ENCODE data around the gene NKPD1.

NKPD1 gene

GRCh38 chr19:45180936-45181335 lies 20.2 kb upstream of the NKPD1 start:
- TF ChIP-seq CREB1 (IDR thresholded peaks at IDR 0.05; ENCODE audit: low read depth) (no peak), NFIC (IDR thresholded peaks at IDR 0.05) (no peak), RAD21 (IDR thresholded peaks at IDR 0.05; ENCODE audit: low read depth) (no peak), EP300 (IDR thresholded peaks at IDR 0.05; ENCODE audit: borderline replicate concordance) (no peak), CEBPB (IDR thresholded peaks at IDR 0.05) (no peak), YY1 (IDR thresholded peaks at IDR 0.05; ENCODE audit: low read depth) (no peak), REST (IDR thresholded peaks at IDR 0.05; ENCODE audit: low read depth) (no peak), EGR1 (IDR thresholded peaks at IDR 0.05) (no peak), TAF1 (IDR thresholded peaks at IDR 0.05; ENCODE audit: low read depth) (no peak)

GRCh38 chr19:45179892-45180370 lies 19.1 kb upstream of the NKPD1 start:
- TF ChIP-seq ZBTB7A (IDR thresholded peaks at IDR 0.05; ENCODE audit: low read depth), result no peak
- TF ChIP-seq NFIC (IDR thresholded peaks at IDR 0.05), result no peak
- TF ChIP-seq FOXM1 (IDR thresholded peaks at IDR 0.05; ENCODE audit: borderline replicate concordance, low read depth), result no peak
- no peak for TF ChIP-seq TCF12 (IDR thresholded peaks at IDR 0.05; ENCODE audit: low read depth)
- no peak for TF ChIP-seq CEBPB (IDR thresholded peaks at IDR 0.05)
- no peak for TF ChIP-seq TEAD4 (IDR thresholded peaks at IDR 0.05)

- TF ChIP-seq NFIC (IDR thresholded peaks at IDR 0.05) (peak; percentile 51; the same call in 1 of the 2 replicates), TAF1 (IDR thresholded peaks at IDR 0.05; ENCODE audit: low read depth) (peak; percentile 34; the same call in 1 of the 2 replicates), TEAD4 (IDR thresholded peaks at IDR 0.05) (no peak), EGR1 (IDR thresholded peaks at IDR 0.05) (peak; percentile 81), ZBTB7A (IDR thresholded peaks at IDR 0.05; ENCODE audit: low read depth) (0 out of 2 replicates have a peak, but pooled peaks have one; percentile 35)
Measured at GRCh38 chr19:45179072-45179891, 18.5 kb upstream of the NKPD1 start.

GRCh38 chr19:45178262-45179071 lies 17.7 kb upstream of the NKPD1 start, which contains the start of gene BLOC1S3:
Gene BLOC1S3, plus strand, starts transcription at chr19:45178784. Its CDS starts 513 bp downstream, at chr19:45179297.
- TF ChIP-seq CREB1 (IDR thresholded peaks at IDR 0.05; ENCODE audit: low read depth) (peak; percentile 92), FOXM1 (IDR thresholded peaks at IDR 0.05; ENCODE audit: borderline replicate concordance, low read depth) (peak; percentile 34; the same call in 1 of the 2 replicates), NFIC (IDR thresholded peaks at IDR 0.05) (0 out of 2 replicates have a peak, but pooled peaks have one; percentile 10), TAF1 (IDR thresholded peaks at IDR 0.05; ENCODE audit: low read depth) (no peak), USF1 (IDR thresholded peaks at IDR 0.05) (peak; percentile 93), TEAD4 (IDR thresholded peaks at IDR 0.05) (no peak), EP300 (IDR thresholded peaks at IDR 0.05; ENCODE audit: borderline replicate concordance) (no peak), ZBTB7A (IDR thresholded peaks at IDR 0.05; ENCODE audit: low read depth) (no peak), TCF12 (IDR thresholded peaks at IDR 0.05; ENCODE audit: low read depth) (0 out of 2 replicates have a peak, but pooled peaks have one; percentile 39), REST (IDR thresholded peaks at IDR 0.05; ENCODE audit: low read depth) (no peak), RAD21 (IDR thresholded peaks at IDR 0.05; ENCODE audit: low read depth) (peak; percentile 20; the same call in 1 of the 2 replicates), CEBPB (IDR thresholded peaks at IDR 0.05) (peak; percentile 59; the same call in 1 of the 2 replicates), EGR1 (IDR thresholded peaks at IDR 0.05) (no peak), MAX (IDR thresholded peaks at IDR 0.05) (peak; percentile 96), YY1 (IDR thresholded peaks at IDR 0.05; ENCODE audit: low read depth) (peak; percentile 27; the same call in 1 of the 2 replicates)

GRCh38 chr19:45177817-45178261 lies 17.1 kb upstream of the NKPD1 start, which contains the start of gene TRAPPC6A:
Gene TRAPPC6A, minus strand, starts transcription at chr19:45178237. Its CDS starts 19 bp downstream, at chr19:45178218.
- TF ChIP-seq CEBPB (IDR thresholded peaks at IDR 0.05), result no peak
- TF ChIP-seq TAF1 (IDR thresholded peaks at IDR 0.05; ENCODE audit: low read depth), result peak; percentile 66
- TF ChIP-seq MAX (IDR thresholded peaks at IDR 0.05), result no peak
- no peak for TF ChIP-seq CREB1 (IDR thresholded peaks at IDR 0.05; ENCODE audit: low read depth)
- no peak for TF ChIP-seq USF1 (IDR thresholded peaks at IDR 0.05)
- peak; percentile 84 for TF ChIP-seq YY1 (IDR thresholded peaks at IDR 0.05; ENCODE audit: low read depth)
